DND-41 (cell line): ENCODE data around the gene CSNK1G2.

Experiments used
- CTCF ChIP-seq: IDR thresholded peaks from 2 replicates; pipeline ENCODE4 v1.5.1; 2012; ENCODE audit warnings: borderline replicate concordance, low read length, moderate library complexity, mild to moderate bottlenecking; ENCODE audit not compliant: poor library complexity, severe bottlenecking; ENCODE audit errors: extremely low read depth
- EZH2 ChIP-seq: IDR thresholded peaks from 3 replicates; pipeline ENCODE4 v1.6.1; 2012; ENCODE audit warnings: borderline replicate concordance, low read depth, mild to moderate bottlenecking, moderate library complexity, low read length, inconsistent platforms; ENCODE audit not compliant: severe bottlenecking

- no peak for TF ChIP-seq CTCF
- TF ChIP-seq EZH2, result no peak
These were observed 8.5 kb downstream of the CSNK1G2 start for GRCh38 chr19:1949304-1950101.
